Stimulated activated memory B cell treated with anti-CD40 and anti-IgM and Interleukin-4, amounts not matched to agents 10 μg/mL and 1 μg/mL and 100 μg/mL, for 72 hours (primary cell): ENCODE results near the gene GUCA1A.
"Not testable (repeated sequence)": the region's sequence is repeated elsewhere in the genome, so short reads cannot be mapped to it uniquely, and the experiment has no call there.

Source experiments
- ATAC-seq: fragments of 150-1000 bp; cut with Tn5 transposase; 2 replicates; pipeline ENCODE4 v1.10.0; 2021
- H3K27ac Mint-ChIP-seq: one replicate; pipeline ENCODE4 v1.8.0; 2022; ENCODE audit warnings: mild to moderate bottlenecking, mixed read lengths
- H3K27me3 Mint-ChIP-seq: one replicate; pipeline ENCODE4 v1.8.0; 2022; ENCODE audit warnings: mixed read lengths
- H3K36me3 Mint-ChIP-seq: one replicate; pipeline ENCODE4 v1.8.0; 2022; ENCODE audit warnings: mixed read lengths
- H3K4me1 Mint-ChIP-seq: one replicate; pipeline ENCODE4 v1.8.0; 2022; ENCODE audit warnings: mixed read lengths
- H3K4me3 Mint-ChIP-seq: one replicate; pipeline ENCODE4 v1.8.0; 2022; ENCODE audit warnings: mild to moderate bottlenecking, moderate library complexity, mixed read lengths
- H3K9me3 Mint-ChIP-seq: one replicate; pipeline ENCODE4 v1.8.0; 2022; ENCODE audit warnings: mixed read lengths

Gene GUCA1A

DNA sequence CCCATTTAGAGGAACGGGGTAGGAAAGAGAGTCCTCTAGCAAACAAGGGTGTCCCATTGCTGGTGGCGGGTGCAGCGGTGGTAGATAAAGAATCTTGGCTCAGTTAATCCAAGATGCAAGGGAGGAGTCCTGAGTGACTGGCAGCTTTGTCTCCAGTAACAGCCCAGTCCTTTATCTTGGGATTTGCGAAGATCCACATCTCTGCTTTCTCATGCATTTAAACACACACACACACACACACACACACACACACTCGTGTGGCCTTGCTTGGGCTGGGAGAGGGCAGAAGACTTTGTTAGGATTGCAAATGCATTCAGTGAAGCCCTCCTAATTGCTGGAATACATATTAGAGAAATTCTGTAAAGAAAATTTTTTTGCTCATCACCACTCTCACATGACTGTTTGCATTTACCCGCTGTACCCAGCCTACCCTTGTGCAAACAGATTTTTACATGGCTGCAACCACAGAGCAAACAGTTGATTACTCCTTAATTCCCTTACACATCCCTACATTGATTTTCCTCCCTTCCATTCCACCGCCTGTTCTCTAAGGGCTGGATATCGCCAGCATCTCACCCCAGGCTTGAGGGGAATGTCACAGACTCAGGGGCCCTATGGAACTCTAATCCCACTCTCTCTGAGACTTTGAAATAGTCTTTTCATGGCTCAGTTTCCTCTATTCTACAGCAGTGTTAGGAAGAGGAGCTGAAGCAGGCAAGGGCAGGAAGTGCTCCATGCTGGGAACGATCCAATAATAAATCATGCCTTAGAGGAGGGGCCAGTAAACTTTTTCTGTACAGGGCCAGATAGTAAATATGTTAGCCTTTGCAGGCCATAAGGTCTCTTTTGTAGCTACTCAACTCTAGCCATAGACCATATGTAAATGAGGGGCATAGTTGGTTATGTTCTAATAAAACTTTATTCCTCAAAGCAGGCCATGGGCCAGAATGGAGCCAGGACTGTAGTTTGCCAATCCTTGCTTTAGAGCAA lies 34.2 kb upstream of the GUCA1A start:
- H3K9me3 Mint-ChIP-seq, result no peaks in the 10 kb centered on the region
- H3K4me3 Mint-ChIP-seq, result no peak overlapping the region
- ATAC-seq, result no peak
- peaks cover 31% of the 10 kb centered on the region for H3K4me1 Mint-ChIP-seq
- peaks cover 28% of the 10 kb centered on the region for H3K27me3 Mint-ChIP-seq
- H3K36me3 Mint-ChIP-seq, result no peaks in the 10 kb centered on the region
- H3K27ac Mint-ChIP-seq, result no peak overlapping the region

GRCh38 chr6:42140032-42140431 lies 33.1 kb upstream of the GUCA1A start:
- Mint-ChIP-seq H3K36me3 (no peaks in the 10 kb centered on the region), H3K27me3 (peaks cover 32% of the 10 kb centered on the region), H3K4me3 (no peak overlapping the region), H3K9me3 (no peaks in the 10 kb centered on the region), H3K27ac (no peak overlapping the region), H3K4me1 (peaks cover 31% of the 10 kb centered on the region)
- ATAC-seq, result peak; percentile 68

GRCh38 chr6:42140756-42141602 lies 32.2 kb upstream of the GUCA1A start:
- peaks cover 31% of the 10 kb centered on the region for H3K4me1 Mint-ChIP-seq
- no peaks in the 10 kb centered on the region for H3K36me3 Mint-ChIP-seq
- ATAC-seq, result no peak
- H3K27ac Mint-ChIP-seq, result no peak overlapping the region
- H3K4me3 Mint-ChIP-seq, result no peak overlapping the region
- peaks cover 42% of the 10 kb centered on the region for H3K27me3 Mint-ChIP-seq
- H3K9me3 Mint-ChIP-seq, result no peaks in the 10 kb centered on the region

- H3K4me3 Mint-ChIP-seq, result no peak overlapping the region
Observed at GRCh38 chr6:42141603-42142117, 31.5 kb upstream of the GUCA1A start.

GRCh38 chr6:42142118-42142835 lies 30.9 kb upstream of the GUCA1A start, which contains the start of gene C6orf132:
C6orf132 (minus strand) TSS chr6:42142620; CDS start chr6:42142444, 176 bp downstream.
- H3K4me3 Mint-ChIP-seq, result peak within 1 kb of the TSS; percentile 68
- H3K27me3 Mint-ChIP-seq, result peaks cover 42% of the 10 kb centered on the region
- H3K9me3 Mint-ChIP-seq, result no peaks in the 10 kb centered on the region
- H3K4me1 Mint-ChIP-seq, result peaks cover 18% of the 10 kb centered on the region
- H3K27ac Mint-ChIP-seq, result no peak within 1 kb of the TSS
- peak; percentile 34 for ATAC-seq
- H3K36me3 Mint-ChIP-seq, result no peaks in the 10 kb centered on the region

More at GRCh38 chr6:42141603-42142117, 31.5 kb upstream of the GUCA1A start:
- Mint-ChIP-seq H3K36me3 (no peaks in the 10 kb centered on the region), H3K9me3 (no peaks in the 10 kb centered on the region), H3K27me3 (peaks cover 42% of the 10 kb centered on the region), H3K27ac (no peak overlapping the region), H3K4me1 (peaks cover 24% of the 10 kb centered on the region)
- no peak for ATAC-seq

GRCh38 chr6:42147138-42147562 lies 26.0 kb upstream of the GUCA1A start:
- no peak for ATAC-seq
- no peak overlapping the region for H3K4me3 Mint-ChIP-seq
- H3K27ac Mint-ChIP-seq, result no peak overlapping the region
- H3K9me3 Mint-ChIP-seq, result no peaks in the 10 kb centered on the region
- peaks cover 7% of the 10 kb centered on the region for H3K4me1 Mint-ChIP-seq
- no peaks in the 10 kb centered on the region for H3K36me3 Mint-ChIP-seq
- peaks cover 31% of the 10 kb centered on the region for H3K27me3 Mint-ChIP-seq

DNA sequence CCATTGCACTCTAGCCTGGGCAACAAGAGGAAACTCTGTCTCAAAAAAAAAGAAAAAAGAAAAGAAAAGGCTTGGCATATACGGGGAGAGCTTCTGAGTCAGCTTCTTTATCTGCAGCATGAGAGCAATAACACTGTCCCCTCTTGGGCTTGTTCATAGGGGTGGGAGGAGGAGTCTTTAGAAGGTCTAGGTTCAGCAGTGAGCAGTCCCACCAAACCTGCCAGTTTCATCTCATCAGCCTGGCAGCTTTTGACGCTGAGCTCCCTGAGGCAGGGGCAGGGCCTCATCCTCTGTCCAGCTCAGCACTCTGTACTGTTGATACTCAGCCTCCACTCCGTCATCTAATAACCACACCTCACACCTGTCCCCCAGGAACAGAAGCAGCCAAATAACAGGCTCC lies 25.1 kb upstream of the GUCA1A start:
- no peaks in the 10 kb centered on the region for H3K36me3 Mint-ChIP-seq
- peak; percentile 43 for ATAC-seq
- H3K9me3 Mint-ChIP-seq, result no peaks in the 10 kb centered on the region
- H3K27ac Mint-ChIP-seq, result no peak overlapping the region
- peaks cover 23% of the 10 kb centered on the region for H3K27me3 Mint-ChIP-seq
- H3K4me3 Mint-ChIP-seq, result no peak overlapping the region
- no peaks in the 10 kb centered on the region for H3K4me1 Mint-ChIP-seq

GRCh38 chr6:42150254-42150653 lies 22.9 kb upstream of the GUCA1A start:
- Mint-ChIP-seq H3K4me3 (no peak overlapping the region), H3K36me3 (no peaks in the 10 kb centered on the region), H3K9me3 (no peaks in the 10 kb centered on the region), H3K4me1 (no peaks in the 10 kb centered on the region), H3K27me3 (peaks cover 24% of the 10 kb centered on the region), H3K27ac (no peak overlapping the region)
- ATAC-seq, result no peak

GRCh38 chr6:42152024-42152423 lies 21.1 kb upstream of the GUCA1A start:
- Mint-ChIP-seq H3K36me3 (no peaks in the 10 kb centered on the region), H3K4me1 (no peaks in the 10 kb centered on the region), H3K9me3 (no peaks in the 10 kb centered on the region), H3K4me3 (no peak overlapping the region), H3K27ac (no peak overlapping the region), H3K27me3 (peaks cover 17% of the 10 kb centered on the region)
- ATAC-seq, result no peak

- H3K36me3 Mint-ChIP-seq, ATAC-seq, H3K27ac Mint-ChIP-seq, H3K4me3 Mint-ChIP-seq, H3K4me1 Mint-ChIP-seq, H3K9me3 Mint-ChIP-seq: not testable (repeated sequence)
- H3K27me3 Mint-ChIP-seq, result peaks cover 17% of the 10 kb centered on the region
Observed at GRCh38 chr6:42152528-42153213, 20.5 kb upstream of the GUCA1A start.

- H3K4me3 Mint-ChIP-seq, result no peak overlapping the region
- H3K27ac Mint-ChIP-seq, result no peak overlapping the region
- no peak for ATAC-seq
- peaks cover 17% of the 10 kb centered on the region for H3K27me3 Mint-ChIP-seq
- no peaks in the 10 kb centered on the region for H3K4me1 Mint-ChIP-seq
- H3K36me3 Mint-ChIP-seq, result no peaks in the 10 kb centered on the region
- no peaks in the 10 kb centered on the region for H3K9me3 Mint-ChIP-seq
Observed at GRCh38 chr6:42153921-42154320, 19.2 kb upstream of the GUCA1A start.

- H3K27ac Mint-ChIP-seq, result no peak overlapping the region
- H3K4me3 Mint-ChIP-seq, result no peak overlapping the region
- no peak for ATAC-seq
- H3K36me3 Mint-ChIP-seq, result no peaks in the 10 kb centered on the region
- no peaks in the 10 kb centered on the region for H3K9me3 Mint-ChIP-seq
- peaks cover 23% of the 10 kb centered on the region for H3K27me3 Mint-ChIP-seq
- no peaks in the 10 kb centered on the region for H3K4me1 Mint-ChIP-seq
Observed at GRCh38 chr6:42154461-42155209, 18.5 kb upstream of the GUCA1A start.

- H3K36me3 Mint-ChIP-seq, result no peaks in the 10 kb centered on the region
- no peak overlapping the region for H3K27ac Mint-ChIP-seq
- H3K9me3 Mint-ChIP-seq, result no peaks in the 10 kb centered on the region
- no peak for ATAC-seq
- H3K27me3 Mint-ChIP-seq, result peaks cover 29% of the 10 kb centered on the region
- H3K4me3 Mint-ChIP-seq, result no peak overlapping the region
- no peaks in the 10 kb centered on the region for H3K4me1 Mint-ChIP-seq
Observed at GRCh38 chr6:42155293-42155692, 17.9 kb upstream of the GUCA1A start.

DNA sequence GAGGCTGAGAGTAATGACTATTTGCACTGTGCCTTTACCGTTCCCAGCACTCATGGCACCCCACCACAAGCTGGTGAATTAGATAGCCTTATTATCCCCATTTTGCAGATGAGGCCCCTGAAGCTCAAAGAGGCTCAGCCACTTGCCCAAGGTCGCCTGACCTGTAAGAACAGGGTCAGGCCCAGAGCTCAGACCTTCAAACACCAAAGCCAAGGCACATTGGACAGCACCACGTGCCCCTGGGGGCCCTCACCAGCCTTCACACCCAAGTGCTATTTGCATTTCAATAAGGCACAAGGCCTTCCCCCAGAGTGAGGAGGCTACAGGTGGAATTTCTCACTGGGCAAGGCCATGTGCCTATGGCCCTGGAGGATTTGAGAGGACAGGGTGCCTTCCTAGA lies 16.5 kb upstream of the GUCA1A start:
- no peaks in the 10 kb centered on the region for H3K9me3 Mint-ChIP-seq
- no peak overlapping the region for H3K27ac Mint-ChIP-seq
- H3K36me3 Mint-ChIP-seq, result no peaks in the 10 kb centered on the region

More for the DNA sequence above, 16.5 kb upstream of the GUCA1A start:
- no peak for ATAC-seq
- Mint-ChIP-seq H3K4me3 (no peak overlapping the region), H3K27me3 (peaks cover 43% of the 10 kb centered on the region), H3K4me1 (no peaks in the 10 kb centered on the region)
